ENCODE data around the gene ANTXR1. TPM values are rescaled to one million over a fixed set of nuclear protein-coding genes. Genes with fewer than 3 reads are reported as not detected.

ANTXR1 gene
- total RNA-seq, 2 experiments from 2014 or later: not detected

DNA sequence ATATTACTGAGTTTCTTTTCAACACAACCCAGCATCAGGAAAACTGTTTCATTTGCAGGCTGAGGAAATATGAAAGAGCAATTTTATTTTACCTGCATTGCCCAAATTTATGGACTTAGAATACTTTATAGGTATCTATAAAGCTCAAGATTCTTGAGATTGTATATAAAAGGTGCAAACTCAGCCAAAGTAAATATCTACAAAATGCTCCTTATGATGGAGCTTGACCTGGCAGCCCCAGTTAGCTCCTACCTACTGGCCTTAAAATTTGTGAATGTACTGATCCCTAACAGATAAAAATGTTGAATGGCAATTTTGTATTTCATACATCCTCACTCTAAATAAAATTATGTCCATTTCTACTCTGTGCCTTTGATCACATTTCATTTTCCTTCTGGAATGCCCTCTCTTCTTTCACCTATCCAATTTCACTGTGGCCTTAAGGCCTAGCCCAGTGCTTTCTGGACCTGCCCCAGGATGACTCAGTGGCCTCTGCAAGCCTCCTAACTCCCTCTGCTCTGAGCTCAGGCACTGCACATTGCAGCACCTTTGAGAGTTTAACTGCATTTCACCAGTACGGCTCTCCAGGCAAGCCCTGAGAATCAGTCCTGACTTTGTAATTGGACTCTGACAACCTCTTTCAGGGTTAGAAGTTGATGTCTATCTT lies 125.9 kb downstream of the ANTXR1 start:
- H3K36me3 Mint-ChIP-seq: no peaks in the 10 kb centered on the region
- peaks cover 15% of the 10 kb centered on the region for H3K27me3 Mint-ChIP-seq
- no peak for DNase-seq
- no peaks in the 10 kb centered on the region for H3K9me3 Mint-ChIP-seq
- H3K4me1 Mint-ChIP-seq (ENCODE audit: low read depth): no peaks in the 10 kb centered on the region
- intact Hi-C loops (cut with micrococcal nuclease): no loop called here
- no peak overlapping the region for H3K27ac Mint-ChIP-seq
- CTCF ChIA-PET: no interaction called here
- no peak overlapping the region for H3K4me3 Mint-ChIP-seq
- POLR2A ChIA-PET: no interaction called here

DNA sequence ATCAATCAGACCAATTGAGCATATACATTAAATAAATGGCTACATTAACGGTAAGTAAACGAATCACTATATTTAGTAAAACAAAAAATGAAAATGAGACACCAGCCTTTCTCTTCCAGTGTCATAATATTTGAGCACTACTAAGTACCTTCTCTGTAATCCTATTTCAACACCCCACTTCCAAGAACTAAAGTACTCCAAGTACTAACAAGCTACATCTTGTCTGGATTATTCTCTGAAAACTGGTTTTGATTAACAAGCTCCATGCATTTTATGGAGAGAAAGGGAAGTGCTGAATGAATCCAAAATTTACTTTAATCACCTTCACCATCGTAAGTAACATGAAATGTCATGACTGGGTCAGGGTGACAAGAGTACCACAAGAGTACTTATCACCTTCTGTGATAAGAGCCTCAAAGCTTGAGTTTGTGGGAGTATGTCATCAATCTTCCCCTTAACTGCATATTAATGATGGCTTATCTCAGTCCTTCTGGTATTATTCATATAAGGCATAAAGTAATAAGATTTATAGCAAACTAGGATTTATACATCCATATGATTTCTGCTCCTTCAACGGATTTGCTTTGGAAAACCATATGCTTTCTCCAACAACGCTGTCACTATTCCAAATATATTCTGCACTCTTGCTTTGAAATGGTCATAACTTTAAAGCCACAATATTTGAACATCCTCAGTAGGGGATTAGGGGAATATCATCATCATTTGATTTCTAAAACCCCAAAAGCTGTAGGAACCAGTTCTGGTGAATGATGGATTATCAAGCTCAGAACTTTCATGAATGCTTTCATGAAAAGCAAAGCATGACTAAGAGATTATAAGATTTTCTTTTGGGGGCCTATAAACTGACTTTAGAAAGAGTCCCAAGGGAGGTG lies 127.0 kb downstream of the ANTXR1 start:
- peaks cover 14% of the 10 kb centered on the region for H3K27me3 Mint-ChIP-seq

DNA sequence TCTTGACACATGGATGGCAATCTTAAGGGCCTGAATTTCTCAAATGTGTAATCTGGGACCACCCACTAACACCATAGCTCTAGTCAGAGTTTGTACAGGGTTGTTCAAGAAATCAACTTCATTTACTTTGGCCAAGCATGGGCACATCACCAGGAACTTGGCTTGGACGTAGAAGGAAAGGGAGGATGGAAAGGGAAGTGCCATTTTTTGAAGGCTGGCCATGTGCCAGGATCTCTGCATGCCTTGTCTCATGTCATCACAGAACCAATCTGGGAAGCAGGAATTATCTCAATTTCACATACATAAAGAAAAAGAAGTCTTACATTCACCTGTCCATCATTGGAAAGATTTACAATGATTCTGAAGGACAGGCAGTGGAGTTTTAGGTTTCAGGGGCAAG lies 128.1 kb downstream of the ANTXR1 start:
- no peak overlapping the region for H3K27ac Mint-ChIP-seq
- intact Hi-C loops (cut with micrococcal nuclease): no loop called here
- no peaks in the 10 kb centered on the region for H3K36me3 Mint-ChIP-seq
- no peak overlapping the region for H3K4me3 Mint-ChIP-seq
- H3K4me1 Mint-ChIP-seq (ENCODE audit: low read depth): no peaks in the 10 kb centered on the region
- H3K9me3 Mint-ChIP-seq: no peaks in the 10 kb centered on the region
- CTCF ChIA-PET: no interaction called here
- POLR2A ChIA-PET: no interaction called here
- H3K27me3 Mint-ChIP-seq: peaks cover 14% of the 10 kb centered on the region
- DNase-seq: no peak

More for the DNA sequence above, 127.0 kb downstream of the ANTXR1 start:
- intact Hi-C loops (cut with micrococcal nuclease): no loop called here
- no peaks in the 10 kb centered on the region for H3K4me1 Mint-ChIP-seq (ENCODE audit: low read depth)
- ChIA-PET POLR2A (no interaction called here), CTCF (no interaction called here)
- no peaks in the 10 kb centered on the region for H3K36me3 Mint-ChIP-seq
- DNase-seq: no peak
- no peak overlapping the region for H3K4me3 Mint-ChIP-seq
- H3K27ac Mint-ChIP-seq: no peak overlapping the region
- H3K9me3 Mint-ChIP-seq: no peaks in the 10 kb centered on the region

DNA sequence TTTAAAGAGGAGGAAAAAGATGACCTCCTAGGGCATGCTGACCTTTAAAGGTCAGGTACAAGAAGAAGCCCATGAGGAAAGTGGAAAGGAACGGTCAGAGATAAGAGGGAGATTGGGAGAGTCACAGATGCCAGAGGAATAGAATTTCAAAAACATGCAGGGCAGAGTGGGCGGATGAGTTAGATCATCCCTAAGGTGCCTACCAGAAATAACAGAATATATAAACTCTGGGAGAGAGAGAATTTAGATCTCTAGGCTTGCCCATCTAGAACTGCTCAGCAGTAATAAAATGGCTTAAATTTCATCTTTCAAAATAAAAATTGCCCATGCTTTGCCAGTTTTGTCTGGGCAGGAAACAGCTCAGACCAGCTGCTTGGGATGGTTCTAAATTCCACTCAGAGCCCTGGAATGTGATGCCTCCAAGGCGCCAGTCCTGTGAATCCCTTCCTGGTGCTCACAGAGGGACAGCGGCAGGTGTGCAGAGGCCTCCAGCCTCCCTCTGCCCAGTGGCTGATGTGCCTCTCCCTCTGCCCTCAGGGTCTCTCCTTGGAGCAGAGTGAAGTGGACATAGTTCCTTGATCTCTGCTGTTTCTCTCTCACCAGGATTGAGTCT lies 130.9 kb downstream of the ANTXR1 start:
- ChIA-PET CTCF (no interaction called here), POLR2A (no interaction called here)
- Mint-ChIP-seq H3K36me3 (no peaks in the 10 kb centered on the region), H3K27me3 (peaks cover 11% of the 10 kb centered on the region), H3K27ac (no peak overlapping the region), H3K4me1 (ENCODE audit: low read depth) (no peaks in the 10 kb centered on the region), H3K4me3 (no peak overlapping the region), H3K9me3 (no peaks in the 10 kb centered on the region)
- DNase-seq: no peak
- intact Hi-C loops (cut with micrococcal nuclease): no loop called here

DNA sequence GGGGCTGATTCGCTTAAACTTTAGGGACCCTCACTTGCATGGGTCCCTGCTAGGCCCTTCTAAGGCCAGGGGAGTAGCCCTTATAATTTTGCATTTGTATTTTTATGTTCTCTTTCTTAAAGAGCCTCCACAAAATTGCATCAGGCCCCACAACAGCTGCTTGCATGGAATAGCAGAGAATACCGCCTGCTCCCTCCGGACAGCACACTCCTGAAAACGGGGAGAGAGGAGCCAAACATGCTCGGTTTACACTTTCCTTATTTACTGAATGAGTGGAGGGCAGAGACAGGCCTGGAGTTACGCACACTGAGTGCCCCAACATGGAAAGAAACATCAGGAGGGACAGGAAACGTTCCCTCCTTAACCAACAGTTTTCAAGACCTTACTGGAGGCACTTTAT lies 132.2 kb downstream of the ANTXR1 start:
- H3K27me3 Mint-ChIP-seq: peaks cover 14% of the 10 kb centered on the region
- no peak overlapping the region for H3K4me3 Mint-ChIP-seq
- no peaks in the 10 kb centered on the region for H3K4me1 Mint-ChIP-seq (ENCODE audit: low read depth)
- DNase-seq: no peak
- no peak overlapping the region for H3K27ac Mint-ChIP-seq
- H3K36me3 Mint-ChIP-seq: no peaks in the 10 kb centered on the region
- ChIA-PET POLR2A (no interaction called here), CTCF (no interaction called here)
- intact Hi-C loops (cut with micrococcal nuclease): no loop called here
- H3K9me3 Mint-ChIP-seq: no peaks in the 10 kb centered on the region

DNA sequence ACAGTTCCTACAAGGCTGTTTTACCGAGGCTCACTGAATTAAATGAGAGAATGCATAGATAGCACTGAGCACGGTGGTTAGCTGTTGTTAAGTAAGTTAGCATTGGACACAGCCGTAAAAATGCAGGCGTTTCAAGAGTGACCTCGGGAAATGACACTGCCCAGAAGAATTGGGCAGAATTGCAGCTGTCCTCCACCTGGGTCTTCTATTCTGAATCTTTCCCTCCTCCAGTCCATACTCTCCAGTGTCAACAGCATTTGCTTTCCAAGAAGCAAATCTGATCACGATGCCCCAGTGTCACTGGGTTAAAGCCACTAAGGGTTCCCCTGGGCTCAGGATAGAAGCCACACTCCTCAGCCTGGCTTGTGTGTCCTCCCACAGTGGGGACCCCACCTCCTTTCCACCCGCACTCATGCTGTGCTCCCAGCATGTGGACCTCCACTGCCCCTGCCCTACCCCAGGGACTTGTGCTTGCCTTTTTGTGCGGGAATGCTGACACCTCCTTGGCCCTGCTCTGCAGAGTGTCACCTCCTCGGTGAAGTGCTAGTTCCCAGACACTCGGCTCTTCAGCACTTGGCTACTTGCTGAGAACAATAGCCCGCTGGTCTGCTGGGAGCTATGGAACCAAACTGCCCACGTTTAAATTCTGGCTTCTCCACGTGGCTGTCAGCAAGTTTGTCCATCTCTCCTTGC lies 135.0 kb downstream of the ANTXR1 start:
- Mint-ChIP-seq H3K4me1 (ENCODE audit: low read depth) (no peaks in the 10 kb centered on the region), H3K36me3 (no peaks in the 10 kb centered on the region), H3K27ac (no peak overlapping the region), H3K9me3 (no peaks in the 10 kb centered on the region), H3K27me3 (peaks cover 8% of the 10 kb centered on the region), H3K4me3 (no peak overlapping the region)
- CTCF ChIA-PET: no interaction called here
- no peak for DNase-seq
- POLR2A ChIA-PET: no interaction called here
- intact Hi-C loops (cut with micrococcal nuclease): no loop called here

DNA sequence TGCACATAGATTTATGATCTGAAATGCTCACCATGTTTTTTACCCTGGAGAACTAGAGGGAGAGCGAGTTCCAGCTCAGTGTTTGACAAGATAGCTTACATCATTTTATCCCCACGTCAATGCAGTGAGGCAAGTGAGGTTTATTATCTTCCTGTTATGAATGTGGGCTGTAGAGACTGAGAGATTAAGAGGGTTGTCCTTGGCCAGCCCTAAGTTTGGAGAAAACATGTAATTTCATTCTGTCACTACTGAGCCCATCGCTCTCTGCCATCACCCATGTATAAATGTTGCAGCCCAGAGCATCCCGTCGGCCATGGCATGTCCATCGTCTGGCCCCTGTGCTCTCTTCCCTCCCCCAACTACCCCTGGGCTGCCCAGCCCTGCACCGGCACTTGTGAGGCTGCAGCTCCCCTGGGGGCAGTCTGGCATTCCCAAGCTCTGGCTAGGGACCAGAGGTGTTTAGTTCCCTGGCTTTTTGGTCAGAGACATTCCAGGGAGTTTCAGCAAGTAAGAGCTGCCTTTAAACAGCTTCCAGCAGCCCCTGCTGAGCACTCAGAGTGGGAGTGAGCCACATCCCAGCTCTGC lies 136.7 kb downstream of the ANTXR1 start:
- CTCF ChIA-PET: no interaction called here
- no peaks in the 10 kb centered on the region for H3K36me3 Mint-ChIP-seq
- POLR2A ChIA-PET: interaction anchor here (0.8 kb wide), 1 partner anchor 109 kb away, joined by 3 read pairs; no protein-coding TSS in a partner anchor
- no peak overlapping the region for H3K4me3 Mint-ChIP-seq
- H3K27me3 Mint-ChIP-seq: peaks cover 3% of the 10 kb centered on the region
- H3K27ac Mint-ChIP-seq: no peak overlapping the region
- H3K9me3 Mint-ChIP-seq: no peaks in the 10 kb centered on the region
- intact Hi-C loops (cut with micrococcal nuclease): no loop called here
- no peak for DNase-seq
- H3K4me1 Mint-ChIP-seq (ENCODE audit: low read depth): no peaks in the 10 kb centered on the region

DNA sequence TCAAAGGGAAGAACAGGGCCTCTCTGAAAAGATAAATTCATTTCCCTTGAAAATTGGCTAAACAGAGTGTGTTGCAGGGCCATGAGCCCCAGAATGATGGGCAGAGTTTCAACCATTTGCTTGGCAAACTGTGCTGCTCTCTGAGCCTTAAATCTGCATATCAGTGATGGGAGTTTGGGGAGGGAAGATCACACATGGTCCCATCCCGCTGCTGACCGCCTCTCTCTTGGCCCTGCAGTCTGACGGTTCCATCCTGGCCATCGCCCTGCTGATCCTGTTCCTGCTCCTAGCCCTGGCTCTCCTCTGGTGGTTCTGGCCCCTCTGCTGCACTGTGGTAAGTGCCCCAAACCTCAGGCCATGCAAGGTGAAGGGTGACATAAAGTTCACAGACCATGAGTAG lies 139.0 kb downstream of the ANTXR1 start:
- intact Hi-C loops (cut with micrococcal nuclease): no loop called here
- H3K9me3 Mint-ChIP-seq: no peaks in the 10 kb centered on the region
- H3K27ac Mint-ChIP-seq: no peak overlapping the region
- no peak overlapping the region for H3K4me3 Mint-ChIP-seq
- H3K36me3 Mint-ChIP-seq: no peaks in the 10 kb centered on the region
- no peaks in the 10 kb centered on the region for H3K4me1 Mint-ChIP-seq (ENCODE audit: low read depth)
- ChIA-PET CTCF (no interaction called here), POLR2A (no interaction called here)
- peaks cover 3% of the 10 kb centered on the region for H3K27me3 Mint-ChIP-seq
- DNase-seq: no peak

DNA sequence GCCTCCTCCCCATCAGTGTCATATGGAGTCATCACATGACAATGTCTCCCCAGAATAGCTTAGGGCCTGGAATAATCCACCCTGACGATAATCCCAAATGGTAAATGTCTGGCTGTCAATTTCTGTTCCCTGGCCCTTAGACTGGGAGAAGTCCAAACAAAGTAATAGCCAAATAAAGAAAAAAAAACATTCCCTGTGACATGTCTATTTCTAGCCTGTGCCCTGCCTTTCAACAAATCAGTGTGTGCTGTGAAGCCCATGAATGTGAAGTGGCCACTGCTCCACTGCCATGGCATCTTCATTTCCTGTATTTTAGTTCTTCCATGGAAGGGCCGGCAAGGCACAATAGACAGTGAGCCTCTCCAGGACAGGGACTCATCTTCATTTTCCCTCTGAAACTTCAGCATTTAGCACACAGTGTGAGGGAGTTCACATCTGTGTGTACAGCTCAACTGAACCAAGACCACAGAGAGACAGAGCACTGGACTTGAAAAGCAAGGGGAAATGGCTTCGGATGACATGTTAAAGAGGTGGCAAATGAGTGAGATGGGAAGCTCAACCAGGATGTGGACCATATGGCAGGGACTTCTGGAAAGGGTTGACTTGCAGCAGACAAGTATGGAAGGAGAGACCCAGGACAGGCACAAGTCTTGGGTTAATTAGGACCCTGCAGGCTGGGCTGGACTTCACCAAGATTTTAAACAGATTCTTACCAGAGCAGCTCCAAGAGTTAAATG lies 140.0 kb downstream of the ANTXR1 start:
- DNase-seq: no peak
- no peaks in the 10 kb centered on the region for H3K9me3 Mint-ChIP-seq
- H3K4me3 Mint-ChIP-seq: no peak overlapping the region
- no peaks in the 10 kb centered on the region for H3K4me1 Mint-ChIP-seq (ENCODE audit: low read depth)
- POLR2A ChIA-PET: no interaction called here
- peaks cover 3% of the 10 kb centered on the region for H3K27me3 Mint-ChIP-seq
- H3K36me3 Mint-ChIP-seq: no peaks in the 10 kb centered on the region
- H3K27ac Mint-ChIP-seq: no peak overlapping the region
- intact Hi-C loops (cut with micrococcal nuclease): no loop called here
- CTCF ChIA-PET: no interaction called here

DNA sequence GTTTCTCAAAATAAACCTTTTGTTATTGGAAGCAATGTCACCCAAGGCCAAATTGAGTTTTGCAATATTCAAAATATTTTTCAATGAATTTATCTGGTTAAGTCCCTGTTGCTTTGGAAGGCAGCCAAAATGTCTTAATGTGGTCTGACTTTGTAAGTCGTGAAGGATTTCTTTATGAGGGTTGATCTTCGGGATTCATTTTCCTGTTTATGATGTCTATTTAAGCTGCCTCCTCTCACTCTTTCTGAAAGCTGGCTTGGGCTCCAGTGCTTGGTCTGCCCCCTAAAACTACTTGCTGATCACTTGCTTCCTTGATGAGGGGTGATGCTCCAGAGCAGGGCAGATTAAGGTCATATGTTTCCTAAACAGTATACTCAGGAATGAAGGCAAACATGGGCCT lies 141.1 kb downstream of the ANTXR1 start:
- no peaks in the 10 kb centered on the region for H3K4me1 Mint-ChIP-seq (ENCODE audit: low read depth)
- H3K9me3 Mint-ChIP-seq: no peaks in the 10 kb centered on the region
- DNase-seq: no peak
- H3K36me3 Mint-ChIP-seq: no peaks in the 10 kb centered on the region
- no peak overlapping the region for H3K27ac Mint-ChIP-seq
- POLR2A ChIA-PET: no interaction called here
- H3K4me3 Mint-ChIP-seq: no peak overlapping the region
- intact Hi-C loops (cut with micrococcal nuclease): no loop called here
- CTCF ChIA-PET: no interaction called here
- H3K27me3 Mint-ChIP-seq: peaks cover 4% of the 10 kb centered on the region

DNA sequence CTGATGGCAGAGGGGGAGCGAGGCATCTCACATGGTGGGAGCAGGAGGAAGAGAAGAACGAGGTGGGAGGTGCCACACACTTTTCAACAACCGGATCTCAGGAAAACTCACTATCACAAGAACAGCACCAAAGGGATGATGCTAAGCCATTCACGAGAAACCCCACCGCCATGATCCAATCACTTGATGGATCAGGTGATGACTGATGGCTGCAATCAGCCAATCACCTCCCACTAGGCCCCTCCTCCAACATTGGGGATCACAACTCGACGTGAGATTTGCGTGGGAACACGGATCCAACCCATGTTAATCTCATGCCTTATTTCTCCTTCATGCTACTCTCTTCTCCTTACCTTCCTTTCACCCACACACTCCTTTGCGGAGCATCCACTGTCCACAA lies 143.6 kb downstream of the ANTXR1 start:
- no peak overlapping the region for H3K27ac Mint-ChIP-seq
- intact Hi-C loops (cut with micrococcal nuclease): no loop called here
- H3K9me3 Mint-ChIP-seq: no peaks in the 10 kb centered on the region
- no peaks in the 10 kb centered on the region for H3K4me1 Mint-ChIP-seq (ENCODE audit: low read depth)
- ChIA-PET CTCF (no interaction called here), POLR2A (no interaction called here)
- no peaks in the 10 kb centered on the region for H3K36me3 Mint-ChIP-seq
- no peak overlapping the region for H3K4me3 Mint-ChIP-seq
- peaks cover 3% of the 10 kb centered on the region for H3K27me3 Mint-ChIP-seq
- no peak for DNase-seq

DNA sequence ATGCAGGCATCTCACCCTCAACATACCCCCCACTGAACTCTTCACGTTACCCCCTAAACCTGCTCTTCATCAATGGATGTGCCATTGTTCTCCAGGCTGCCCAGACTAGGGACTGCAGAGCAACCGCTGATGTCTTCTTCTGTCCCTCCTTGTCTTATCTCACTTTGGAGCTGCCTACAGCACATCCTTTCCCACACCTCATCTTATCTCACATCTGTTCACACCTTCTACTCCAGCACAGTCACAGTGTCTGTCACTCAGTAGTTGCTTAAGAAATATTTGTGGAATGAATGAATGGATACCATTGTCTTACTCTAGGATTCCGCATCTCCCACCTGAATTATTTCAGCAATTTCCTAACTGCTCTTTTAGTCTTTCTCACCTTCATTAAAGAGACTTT lies 144.5 kb downstream of the ANTXR1 start:
- H3K4me1 Mint-ChIP-seq (ENCODE audit: low read depth): no peaks in the 10 kb centered on the region

More for the DNA sequence above, 144.5 kb downstream of the ANTXR1 start:
- DNase-seq: no peak
- intact Hi-C loops (cut with micrococcal nuclease): no loop called here
- no peaks in the 10 kb centered on the region for H3K9me3 Mint-ChIP-seq
- CTCF ChIA-PET: no interaction called here
- no peaks in the 10 kb centered on the region for H3K36me3 Mint-ChIP-seq
- H3K4me3 Mint-ChIP-seq: no peak overlapping the region
- H3K27ac Mint-ChIP-seq: no peak overlapping the region
- POLR2A ChIA-PET: no interaction called here
- H3K27me3 Mint-ChIP-seq: peaks cover 5% of the 10 kb centered on the region

Measured in activated CD4-positive, alpha-beta memory T cell treated with anti-CD3 and anti-CD28 coated beads for 36 hours (primary cell).